Gastroesophageal sphincter (tissue), 3 donors: Measurements from ENCODE around the gene ATF6.

Experiments used
- CTCF ChIP-seq, 4 experiments: fragments of 200-600 bp in 2 of 4; fragments of 450-650 bp in 2 of 4; sonication (generic) in 1 of 4; IDR thresholded peaks; one replicate each; pipeline ENCODE4 v1.5.1; 2017 to 2019; ENCODE audit warnings: antibody characterized with exemption in 4 of 4, mild to moderate bottlenecking in 2 of 4, moderate library complexity in 2 of 4
- POLR2A ChIP-seq, 2 donors: fragments of 450-650 bp; IDR thresholded peaks; one replicate each; pipeline ENCODE4 v1.6.1; 2017; ENCODE audit warnings: antibody characterized with exemption in 2 of 2, mild to moderate bottlenecking in 2 of 2, moderate library complexity in 1 of 2
- POLR2AphosphoS5 ChIP-seq: sonication (generic); formaldehyde crosslinking; IDR thresholded peaks from one replicate; pipeline ENCODE4 v1.6.1; 2017; ENCODE audit warnings: antibody characterized with exemption

GRCh38 chr1:161952607-161953172, 186.6 kb downstream of the ATF6 start:
- no peak for TF ChIP-seq POLR2A (IDR thresholded peaks at IDR 0.05)
- no peak for TF ChIP-seq CTCF (IDR thresholded peaks at IDR 0.05)
- TF ChIP-seq POLR2AphosphoS5: no peak
